ENCODE results near the gene EFNB1.

GRCh38 chrX:68877606-68878005, 48.8 kb downstream of the EFNB1 start:
- no peak for TF ChIP-seq POLR2A (IDR thresholded peaks at IDR 0.05; ENCODE audit: low read depth, low read length)
- TF ChIP-seq POLR2AphosphoS5 (IDR thresholded peaks at IDR 0.05; ENCODE audit: low read depth, low read length): no peak
- no peak for TF ChIP-seq TAF1 (IDR thresholded peaks at IDR 0.05; ENCODE audit: borderline replicate concordance, low read depth, low read length)
